H1 (cell line): ENCODE measurements around the gene ANP32B. TPM values are rescaled to one million over a fixed set of nuclear protein-coding genes. Genes with fewer than 3 reads are reported as not detected.

Experiments
- CTCF ChIA-PET: fragments of 300-600 bp; sonication (Branson Sonifier 250); formaldehyde crosslinking; loops from one replicate; lab custom pipeline; 2021; ENCODE audit not compliant: partially characterized antibody; lab: Charles Lee
- POLR2A ChIA-PET: fragments of 300-600 bp; sonication (Branson Sonifier 250); formaldehyde crosslinking; loops from one replicate; lab custom pipeline; 2021; ENCODE audit warnings: inconsistent platforms; ENCODE audit not compliant: partially characterized antibody; lab: Charles Lee
- DNase-seq, 2 experiments: peaks; one replicate each; pipeline versions ENCODE4 v3.0.0 to v3.0.0-alpha.2; 2010 to 2022; ENCODE audit warnings: low spot score in 2 of 2, low read depth in 1 of 2, mixed read lengths in 1 of 2
- FAIRE-seq: peaks from 2 replicates; lab custom pipeline; 2011; peaks lifted over from hg19 to GRCh38; lab: Jason Lieb, UNC
- H2AFZ ChIP-seq: 2 replicates; pipeline ENCODE4 v1.8.1; 2012; ENCODE audit warnings: low read length, inconsistent platforms
- H2AK5ac ChIP-seq: 2 replicates; pipeline ENCODE4 v1.6.1; 2013; ENCODE audit warnings: low read depth, low read length
- H2BK120ac ChIP-seq: replicated peaks from 2 replicates; pipeline ENCODE3; 2013; ENCODE audit warnings: low read depth, low read length, inconsistent platforms
- H2BK12ac ChIP-seq: 2 replicates; pipeline ENCODE4 v1.6.1; 2013; ENCODE audit warnings: low read depth, low read length
- H2BK15ac ChIP-seq: 2 replicates; pipeline ENCODE4 v1.6.1; 2013; ENCODE audit warnings: low read length
- H2BK20ac ChIP-seq: 2 replicates; pipeline ENCODE4 v1.6.1; 2013; ENCODE audit warnings: low read length
- H2BK5ac ChIP-seq: 2 replicates; pipeline ENCODE4 v1.6.1; 2013; ENCODE audit warnings: low read depth, low read length
- H3K14ac ChIP-seq: 2 replicates; pipeline ENCODE4 v1.6.1; 2013; ENCODE audit warnings: inconsistent platforms; ENCODE audit not compliant: insufficient read length
- H3K18ac ChIP-seq: 2 replicates; pipeline ENCODE4 v1.6.1; 2013; ENCODE audit warnings: low read length; ENCODE audit errors: extremely low read depth
- H3K23ac ChIP-seq: 2 replicates; pipeline ENCODE4 v1.6.1; 2013; ENCODE audit warnings: inconsistent platforms; ENCODE audit not compliant: insufficient read length
- H3K23me2 ChIP-seq: 2 replicates; pipeline ENCODE4 v1.6.1; 2013; ENCODE audit warnings: low read depth, low read length
- H3K27ac ChIP-seq: 2 replicates; pipeline ENCODE4 v1.6.1; 2011; ENCODE audit warnings: low read depth, low read length, inconsistent platforms
- H3K27me3 ChIP-seq, 4 experiments: replicated peaks in 1 of 4; 1 replicate in 1 of 4; 2 replicates in 3 of 4; pipeline versions ENCODE4 v1.6.1 to v1.8.1; 2011 to 2013; ENCODE audit warnings: low read length in 3 of 4, mild to moderate bottlenecking in 3 of 4, inconsistent platforms in 2 of 4, mixed read lengths in 2 of 4, moderate library complexity in 1 of 4; ENCODE audit not compliant: control insufficient read depth in 3 of 4, insufficient read depth in 3 of 4; ENCODE audit errors: extremely low read depth in 1 of 4
- H3K36me3 ChIP-seq, 4 experiments: 2 replicates each; pipeline versions ENCODE4 v1.6.1 to v1.8.1; 2011 to 2013; ENCODE audit warnings: mild to moderate bottlenecking in 4 of 4, low read length in 3 of 4, moderate library complexity in 2 of 4, control low read depth in 1 of 4, inconsistent platforms in 1 of 4; ENCODE audit not compliant: insufficient read depth in 4 of 4, control insufficient read depth in 2 of 4
- H3K4ac ChIP-seq: replicated peaks from 2 replicates; pipeline ENCODE3; 2013; ENCODE audit warnings: low read length, low read depth, mixed read lengths, inconsistent platforms; ENCODE audit not compliant: insufficient read length
- H3K4me1 ChIP-seq, 4 experiments: replicated peaks in 1 of 4; 1 replicate in 1 of 4; 2 replicates in 3 of 4; pipeline versions ENCODE4 v1.6.1 to v1.8.1; 2011 to 2013; ENCODE audit warnings: low read length in 3 of 4, inconsistent platforms in 2 of 4, mixed read lengths in 1 of 4; ENCODE audit not compliant: insufficient read depth in 4 of 4, control insufficient read depth in 3 of 4
- H3K4me2 ChIP-seq, 2 experiments: 2 replicates each; pipeline versions ENCODE4 v1.6.1 to v1.8.1; 2011 to 2013; ENCODE audit warnings: low read depth in 2 of 2, low read length in 2 of 2, control low read depth in 1 of 2, inconsistent platforms in 1 of 2, mild to moderate bottlenecking in 1 of 2; ENCODE audit not compliant: insufficient read depth in 1 of 2
- H3K4me3 ChIP-seq, 4 experiments: fragments of 200-600, 300-600 bp in 1 of 4; sonication (generic), shearing (Covaris generic), sonication (Bioruptor Twin) in 1 of 4; 2 replicates each; pipeline versions ENCODE4 v1.5.1 to v1.8.1; 2011 to 2016; ENCODE audit warnings: low read length in 4 of 4, low read depth in 3 of 4, control low read depth in 2 of 4, inconsistent platforms in 2 of 4, mild to moderate bottlenecking in 2 of 4, mixed read lengths in 1 of 4, moderate library complexity in 1 of 4; ENCODE audit not compliant: insufficient read depth in 2 of 4; ENCODE audit errors: extremely low read depth in 1 of 4
- H3K56ac ChIP-seq: replicated peaks from 2 replicates; pipeline ENCODE3; 2013; ENCODE audit warnings: low read depth, mild to moderate bottlenecking, mixed read lengths, low read length, inconsistent platforms; ENCODE audit not compliant: insufficient read length
- H3K79me1 ChIP-seq: 2 replicates; pipeline ENCODE4 v1.6.1; 2013; ENCODE audit warnings: low read depth, low read length, control low read depth
- H3K79me2 ChIP-seq, 2 experiments: 2 replicates each; pipeline versions ENCODE4 v1.6.1 to v1.8.1; 2012 to 2013; ENCODE audit warnings: low read length in 2 of 2, mild to moderate bottlenecking in 2 of 2, inconsistent platforms in 1 of 2; ENCODE audit not compliant: insufficient read depth in 2 of 2, control insufficient read depth in 1 of 2
- H3K9ac ChIP-seq, 4 experiments: replicated peaks in 1 of 4; 1 replicate in 1 of 4; 2 replicates in 3 of 4; pipeline versions ENCODE4 v1.6.1 to v1.8.1; 2011 to 2013; ENCODE audit warnings: low read depth in 3 of 4, low read length in 3 of 4, control low read depth in 2 of 4, mild to moderate bottlenecking in 2 of 4, moderate library complexity in 2 of 4, inconsistent platforms in 1 of 4; ENCODE audit errors: extremely low read depth in 1 of 4
- H3K9me3 ChIP-seq, 2 experiments: 2 replicates each; pipeline versions ENCODE4 v1.6.1 to v1.8.1; 2012 to 2013; ENCODE audit warnings: mild to moderate bottlenecking in 2 of 2, moderate library complexity in 2 of 2, control low read depth in 1 of 2, inconsistent platforms in 1 of 2, low read depth in 1 of 2, low read length in 1 of 2, mixed read lengths in 1 of 2; ENCODE audit not compliant: insufficient read depth in 2 of 2
- H4K20me1 ChIP-seq, 2 experiments: replicated peaks in 1 of 2; 2 replicates each; pipeline versions ENCODE3 to v1.8.1; 2011 to 2013; ENCODE audit warnings: inconsistent platforms in 2 of 2, low read length in 2 of 2, mild to moderate bottlenecking in 1 of 2; ENCODE audit not compliant: insufficient read depth in 2 of 2, control insufficient read depth in 1 of 2
- H4K5ac ChIP-seq: 2 replicates; pipeline ENCODE4 v1.6.1; 2013; ENCODE audit warnings: low read length, low read depth, mixed read lengths, inconsistent platforms; ENCODE audit not compliant: insufficient read length
- H4K8ac ChIP-seq: 2 replicates; pipeline ENCODE4 v1.8.0; 2013; ENCODE audit warnings: mild to moderate bottlenecking, moderate library complexity, low read length, inconsistent platforms; ENCODE audit not compliant: insufficient read depth; ENCODE audit errors: extremely low read depth
- H4K91ac ChIP-seq: replicated peaks from 2 replicates; pipeline ENCODE3; 2013; ENCODE audit warnings: low read length, mixed read lengths, inconsistent platforms; ENCODE audit not compliant: insufficient read length
- CBX5 ChIP-seq: fragments of 300-800, 300-1000 bp; sonication (generic); IDR thresholded peaks from 2 replicates; pipeline ENCODE4 v1.7.1; 2016; ENCODE audit warnings: antibody characterized with exemption, low read length, low read depth
- CHD1 ChIP-seq: IDR thresholded peaks from 2 replicates; pipeline ENCODE4 v1.6.1; 2012; ENCODE audit warnings: low read depth, low read length, improper control_type of control experiment
- CREB1 ChIP-seq: IDR thresholded peaks from 2 replicates; pipeline ENCODE4 v1.6.1; 2012; ENCODE audit warnings: inconsistent platforms
- HDAC2 ChIP-seq, 2 experiments: fragments of 300-600 bp in 1 of 2; sonication (generic) in 1 of 2; IDR thresholded peaks; 2 replicates each; pipeline ENCODE4 v1.6.1; 2011 to 2012; ENCODE audit warnings: low read depth in 2 of 2, low read length in 2 of 2, mild to moderate bottlenecking in 2 of 2, moderate library complexity in 2 of 2, borderline replicate concordance in 1 of 2, inconsistent platforms in 1 of 2
- POU5F1 ChIP-seq: IDR thresholded peaks from 2 replicates; pipeline ENCODE4 v1.6.1; 2011; ENCODE audit warnings: low read depth, mild to moderate bottlenecking, low read length, moderate library complexity
- RNF2 ChIP-seq: fragments of 200-900, 300-1000 bp; sonication (generic); IDR thresholded peaks from 2 replicates; pipeline ENCODE4 v1.7.1; 2016; ENCODE audit warnings: borderline replicate concordance, low read depth, mild to moderate bottlenecking, antibody characterized with exemption, low read length; ENCODE audit not compliant: poor library complexity, severe bottlenecking; ENCODE audit errors: missing control alignments
- RXRA ChIP-seq: IDR thresholded peaks from 2 replicates; pipeline ENCODE4 v1.6.1; 2011; ENCODE audit warnings: low read depth, mild to moderate bottlenecking, low read length, moderate library complexity; ENCODE audit not compliant: insufficient read depth
- SIN3A ChIP-seq, 2 experiments: IDR thresholded peaks in 1 of 2; conservative IDR thresholded peaks in 1 of 2; 2 replicates each; pipeline ENCODE4 v1.6.1; 2011 to 2012; ENCODE audit warnings: low read length in 2 of 2, improper control_type of control experiment in 1 of 2, low read depth in 1 of 2, mild to moderate bottlenecking in 1 of 2
- TEAD4 ChIP-seq: IDR thresholded peaks from 2 replicates; pipeline ENCODE4 v1.6.1; 2012; ENCODE audit warnings: low read depth, low read length, inconsistent platforms, mixed read lengths
- WGBS, 2 experiments: shearing (Covaris generic) in 1 of 2; methylation state at CpG; one replicate each; pipeline versions ENCODE4 v1.1.6 to v1.1.7; 2013 to 2015; ENCODE audit warnings: low lambda C conversion rate in 2 of 2, mixed read lengths in 2 of 2, inconsistent platforms in 1 of 2, low coverage in 1 of 2, missing lambda C conversion rate in 1 of 2; ENCODE audit not compliant: insufficient replicate concordance in 2 of 2, insufficient coverage in 1 of 2, insufficient read length in 1 of 2; ENCODE audit errors: extremely low coverage in 1 of 2, missing lambda C conversion rate in 1 of 2; 5-methylcytosine and 5-hydroxymethylcytosine counted together
- polyA plus RNA-seq, 7 experiments: library from polyadenylated mRNA; depleted of rRNA in 3 of 7; stranded (reverse) in 5 of 7; unstranded in 2 of 7; fragments of >200 nt in 5 of 7; fragments of 200-250 nt in 2 of 7; gene quantifications; 1 replicate in 5 of 7; 2 replicates in 1 of 7; 4 replicates in 1 of 7; pipeline versions ENCODE4 v1.2.1 to v1.2.3, GENCODE V29; 2011 to 2013; ENCODE audit warnings: missing spikeins in 2 of 7, mixed read lengths in 2 of 7
- total RNA-seq: library from RNA; stranded (reverse); fragmentation: NEBNext Ultra II Directional; extraction: Animal tissue kit (Norgen Biotek cat#: 25700); gene quantifications from 2 replicates; pipeline ENCODE4 v1.2.1, GENCODE V29; 2021
- TF ChIP-seq, protein P1 (sequence below): IDR thresholded peaks from 2 replicates; pipeline ENCODE4 v1.6.1; 2011; ENCODE audit warnings: low read depth, mild to moderate bottlenecking, low read length; ENCODE audit not compliant: insufficient read depth
- TF ChIP-seq, protein P2 (sequence below): IDR thresholded peaks from 2 replicates; pipeline ENCODE4 v1.6.1; 2012; ENCODE audit warnings: inconsistent platforms
- TF ChIP-seq, protein P3 (sequence below): IDR thresholded peaks from 2 replicates; pipeline ENCODE4 v1.6.1; 2012; ENCODE audit warnings: inconsistent platforms

Gene ANP32B
- total and polyA plus RNA-seq, 2 of the 8 experiments (the other 6 are each of a cell fraction or from before 2014, with no cell fraction given): 7.6 to 88.1 TPM

DNA sequence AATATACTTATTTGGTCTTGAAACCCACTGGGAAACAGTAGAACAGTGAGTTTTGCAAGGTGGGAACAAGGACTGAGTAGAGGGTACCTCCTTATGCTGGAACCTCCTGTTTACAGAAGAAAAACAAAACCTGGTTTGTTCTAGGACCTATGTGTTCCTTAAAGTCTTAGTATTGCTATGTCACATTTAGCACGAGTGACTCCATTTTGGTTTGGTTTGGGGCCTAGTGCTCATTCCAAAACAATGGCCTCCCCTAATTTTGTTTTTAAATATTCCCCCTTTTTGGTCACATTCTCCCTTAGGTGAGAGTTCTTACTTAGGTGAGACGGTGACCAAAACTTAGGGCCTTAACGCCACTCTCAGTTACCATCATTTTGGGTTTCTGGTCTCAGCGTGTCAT, 67.2 kb downstream of the ANP32B start:
- Histone ChIP-seq H3K79me2 (no peaks in the 10 kb centered on the region), H3K4ac (no peak overlapping the region)
- CTCF ChIA-PET: interaction anchor here (0.8 kb wide), 1 partner anchor 16 kb away, joined by 3 read pairs; no protein-coding TSS in a partner anchor
- TF ChIP-seq, protein P1, sequence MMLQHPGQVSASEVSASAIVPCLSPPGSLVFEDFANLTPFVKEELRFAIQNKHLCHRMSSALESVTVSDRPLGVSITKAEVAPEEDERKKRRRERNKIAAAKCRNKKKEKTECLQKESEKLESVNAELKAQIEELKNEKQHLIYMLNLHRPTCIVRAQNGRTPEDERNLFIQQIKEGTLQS: no peak
- TF ChIP-seq RNF2 (no peak), TEAD4 (no peak), POU5F1 (no peak), SIN3A (conservative IDR thresholded peaks at IDR 0.05 in 1 of 2, IDR thresholded peaks at IDR 0.05 in 1 of 2; ENCODE audit: low read depth in 1 of 2, low read length in 2 of 2) (no peak), CHD1 (no peak), HDAC2 (IDR thresholded peaks at IDR 0.05; ENCODE audit: borderline replicate concordance in 1 of 2, low read depth in 2 of 2, low read length in 2 of 2) (no peak), CBX5 (no peak), RXRA (no peak), CREB1 (no peak)
- TF ChIP-seq, protein P2, sequence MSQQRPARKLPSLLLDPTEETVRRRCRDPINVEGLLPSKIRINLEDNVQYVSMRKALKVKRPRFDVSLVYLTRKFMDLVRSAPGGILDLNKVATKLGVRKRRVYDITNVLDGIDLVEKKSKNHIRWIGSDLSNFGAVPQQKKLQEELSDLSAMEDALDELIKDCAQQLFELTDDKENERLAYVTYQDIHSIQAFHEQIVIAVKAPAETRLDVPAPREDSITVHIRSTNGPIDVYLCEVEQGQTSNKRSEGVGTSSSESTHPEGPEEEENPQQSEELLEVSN: no peak
- TF ChIP-seq, protein P3, sequence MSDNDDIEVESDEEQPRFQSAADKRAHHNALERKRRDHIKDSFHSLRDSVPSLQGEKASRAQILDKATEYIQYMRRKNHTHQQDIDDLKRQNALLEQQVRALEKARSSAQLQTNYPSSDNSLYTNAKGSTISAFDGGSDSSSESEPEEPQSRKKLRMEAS: no peak

More for the DNA sequence above, 67.2 kb downstream of the ANP32B start:
- Histone ChIP-seq H3K27me3 (peaks cover 0 to 3% (median 0%) of the 10 kb centered on the region in 4 experiments; a peak in 2 of 7 replicates), H4K8ac (no peak overlapping the region), H3K79me1 (no peaks in the 10 kb centered on the region), H2BK12ac (no peak overlapping the region), H3K4me1 (no peaks in the 10 kb centered on the region), H3K14ac (no peak overlapping the region), H3K9ac (no peak overlapping the region), H2AFZ (no peak overlapping the region), H3K27ac (no peak overlapping the region), H4K91ac (no peak overlapping the region), H4K20me1 (no peaks in the 10 kb centered on the region), H2AK5ac (no peak overlapping the region), H2BK120ac (no peak overlapping the region), H3K56ac (no peak overlapping the region), H3K4me3 (no peak overlapping the region), H2BK15ac (no peak overlapping the region), H3K4me2 (no peak overlapping the region), H2BK5ac (no peak overlapping the region), H4K5ac (no peak overlapping the region), H3K9me3 (0 out of 4 replicates have a peak, but pooled peaks cover 0 to 5% of the 10 kb centered on the region in 2 experiments), H3K23me2 (no peaks in the 10 kb centered on the region), H3K18ac (no peak overlapping the region), H3K23ac (no peak overlapping the region), H3K36me3 (no peaks in the 10 kb centered on the region), H2BK20ac (no peak overlapping the region)
- DNase-seq (no peak), FAIRE-seq (no peak)
- 93% methylated on average over 4 of the region's 4 CpGs; no CpG with 5 or more reads in 1 of the 2 experiments for WGBS, 2 experiments
- POLR2A ChIA-PET: no interaction called here
